Measurements from ENCODE around the gene RPL18. TPM values are rescaled to one million over a fixed set of nuclear protein-coding genes. Genes with fewer than 3 reads are reported as not detected.

The RPL18 gene
- total RNA-seq, 1 experiment from 2014 or later, result 1,503 TPM

DNA sequence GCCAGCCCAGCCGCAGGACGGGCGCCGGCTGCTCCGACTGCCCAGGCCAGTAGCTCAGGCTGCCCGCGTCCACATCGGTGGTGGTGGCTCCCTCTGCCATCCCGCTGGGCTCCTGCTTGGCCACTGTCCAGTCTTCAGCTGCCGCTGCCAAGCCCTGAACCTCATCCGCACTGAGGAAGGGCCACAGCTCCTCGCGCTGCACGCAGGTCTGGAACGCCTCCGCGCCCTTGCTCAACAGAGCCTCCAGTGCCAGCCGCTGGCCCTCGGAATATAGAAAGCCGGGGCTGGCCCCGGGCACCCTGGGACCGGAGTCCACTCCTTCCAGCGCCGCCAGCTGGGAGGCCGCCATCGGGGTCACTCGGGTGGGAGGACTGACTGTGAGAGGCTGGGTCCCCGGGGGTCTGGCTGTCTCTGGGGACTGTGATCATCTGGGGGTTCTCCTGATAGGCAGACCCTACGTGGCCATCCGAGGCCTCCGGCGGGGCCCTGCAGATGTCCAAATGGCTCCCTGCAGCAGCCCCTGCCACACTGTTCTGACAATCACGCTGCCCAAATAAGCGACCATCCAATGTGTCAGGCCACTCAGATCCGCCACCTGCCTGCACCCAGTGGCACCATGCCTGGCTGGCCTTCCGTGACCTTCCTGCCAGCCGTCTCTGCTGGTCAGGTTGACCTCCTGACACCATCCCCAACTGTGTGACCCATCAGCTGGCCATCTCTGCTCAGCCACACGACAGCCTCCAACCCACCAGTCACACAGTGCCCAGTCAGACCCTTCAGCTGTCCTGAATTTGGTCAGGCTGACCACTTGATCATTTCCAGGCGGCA lies 5.7 kb downstream of the RPL18 start:
- no peaks in the 10 kb centered on the region for H3F3A ChIP-seq (ENCODE audit: low read length, unreplicated experiment)
- intact Hi-C loops (cut with micrococcal nuclease), result no loop called here
- ChIA-PET POLR2A (ENCODE audit: unreplicated experiment) (interaction anchor here (1.2 kb wide), 1 partner anchor 15 kb away, joined by 3 read pairs; no protein-coding TSS in a partner anchor), CTCF (no interaction called here)
- no peak overlapping the region for H3K9ac ChIP-seq (ENCODE audit: low read length)
- H4K20me1 ChIP-seq (ENCODE audit: low read length), result peaks cover 28% of the 10 kb centered on the region
- ATAC-seq (no peak), DNase-seq (no peak)
- peaks cover 27% of the 10 kb centered on the region for H3K79me2 ChIP-seq (ENCODE audit: low read length)
- no peak overlapping the region for H3K4me2 ChIP-seq (ENCODE audit: low read length)
- TF ChIP-seq CTCF (conservative IDR thresholded peaks at IDR 0.05; ENCODE audit: low read depth, low read length) (no peak), EZH2 (IDR thresholded peaks at IDR 0.05; ENCODE audit: low read length, unreplicated experiment) (no peak), EZH2phosphoT487 (IDR thresholded peaks at IDR 0.05; ENCODE audit: borderline replicate concordance, low read length) (no peak)
- no TSS peak for BruUV-seq (replicated peaks)
- no peak overlapping the region for H3K27ac ChIP-seq (ENCODE audit: low read length)
- no peaks in the 10 kb centered on the region for H3K9me2 ChIP-seq (replicated peaks; ENCODE audit: low read length)
- no peaks in the 10 kb centered on the region for H3K9me3 ChIP-seq (ENCODE audit: low read length)
- no peak overlapping the region for H2AFZ ChIP-seq (ENCODE audit: low read length)
- H3K27me3 ChIP-seq (ENCODE audit: low read length), result no peaks in the 10 kb centered on the region
- peaks cover 31% of the 10 kb centered on the region for H3K36me3 ChIP-seq (ENCODE audit: low read depth, low read length)
- no peak overlapping the region for H3K4me3 ChIP-seq (ENCODE audit: low read length)
- peaks cover 21% of the 10 kb centered on the region for H3K4me1 ChIP-seq (ENCODE audit: insufficient read depth, low read length)

- H3K27ac ChIP-seq (ENCODE audit: low read length), result no peak overlapping the region
- ATAC-seq, result no peak
- no peak overlapping the region for H3K4me3 ChIP-seq (ENCODE audit: low read length)
- H3F3A ChIP-seq (ENCODE audit: low read length, unreplicated experiment), result no peaks in the 10 kb centered on the region
- intact Hi-C loops (cut with micrococcal nuclease), result no loop called here
- no TSS peak for BruUV-seq (replicated peaks)
- no peaks in the 10 kb centered on the region for H3K9me2 ChIP-seq (replicated peaks; ENCODE audit: low read length)
- POLR2A ChIA-PET (ENCODE audit: unreplicated experiment), result no interaction called here
- TF ChIP-seq CTCF (conservative IDR thresholded peaks at IDR 0.05; ENCODE audit: low read depth, low read length), result no peak
- TF ChIP-seq EZH2phosphoT487 (IDR thresholded peaks at IDR 0.05; ENCODE audit: borderline replicate concordance, low read length), result no peak
- TF ChIP-seq EZH2 (IDR thresholded peaks at IDR 0.05; ENCODE audit: low read length, unreplicated experiment), result no peak
- CTCF ChIA-PET, result no interaction called here
- peaks cover 12% of the 10 kb centered on the region; the same call in 1 of the 2 replicates for H3K4me1 ChIP-seq (ENCODE audit: insufficient read depth, low read length)
- H3K9ac ChIP-seq (ENCODE audit: low read length), result no peak overlapping the region
- no peaks in the 10 kb centered on the region for H3K27me3 ChIP-seq (ENCODE audit: low read length)
- peaks cover 18% of the 10 kb centered on the region for H3K36me3 ChIP-seq (ENCODE audit: low read depth, low read length)
- DNase-seq, result no peak
- peaks cover 13% of the 10 kb centered on the region for H3K79me2 ChIP-seq (ENCODE audit: low read length)
- H3K4me2 ChIP-seq (ENCODE audit: low read length), result no peak overlapping the region
- no peak overlapping the region for H2AFZ ChIP-seq (ENCODE audit: low read length)
- H3K9me3 ChIP-seq (ENCODE audit: low read length), result no peaks in the 10 kb centered on the region
- peaks cover 15% of the 10 kb centered on the region for H4K20me1 ChIP-seq (ENCODE audit: low read length)
Observed at GRCh38 chr19:48611872-48612271, 7.1 kb downstream of the RPL18 start.

DNA sequence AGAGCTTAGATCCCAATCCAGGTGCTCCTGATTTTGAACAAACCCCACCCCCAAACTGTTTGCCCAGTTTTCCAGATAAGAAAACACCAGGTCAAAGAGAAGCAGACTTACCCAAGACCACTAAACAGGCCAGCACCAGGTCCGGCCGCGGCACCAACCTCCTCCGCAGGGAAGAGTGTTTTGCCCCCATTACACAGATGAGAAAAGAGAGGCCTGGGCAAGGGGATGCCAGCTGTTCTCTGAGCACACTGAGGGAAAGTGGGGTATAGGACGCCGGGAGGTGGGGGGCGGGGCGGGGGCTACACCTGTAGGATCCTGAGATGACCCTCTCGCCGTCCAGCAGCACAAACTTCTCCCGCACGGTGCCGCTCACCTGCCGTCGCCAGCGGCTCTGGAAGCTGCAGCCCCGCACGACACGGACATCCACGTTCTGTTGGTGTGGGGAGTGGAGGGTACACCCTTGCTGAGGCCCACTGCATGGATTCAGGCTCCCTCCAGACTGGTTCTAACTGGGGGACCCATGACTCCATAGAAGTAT lies 9.3 kb downstream of the RPL18 start:
- H3K4me2 ChIP-seq (ENCODE audit: low read length), result no peak overlapping the region
- ATAC-seq, result no peak
- POLR2A ChIA-PET (ENCODE audit: unreplicated experiment), result no interaction called here

More for the DNA sequence above, 9.3 kb downstream of the RPL18 start:
- no TSS peak for BruUV-seq (replicated peaks)
- DNase-seq, result no peak
- intact Hi-C loops (cut with micrococcal nuclease), result no loop called here
- Histone ChIP-seq H3K27ac (ENCODE audit: low read length) (no peak overlapping the region), H4K20me1 (ENCODE audit: low read length) (no peaks in the 10 kb centered on the region), H3K27me3 (ENCODE audit: low read length) (no peaks in the 10 kb centered on the region), H3K9ac (ENCODE audit: low read length) (no peak overlapping the region), H3K4me3 (ENCODE audit: low read length) (no peak overlapping the region), H3K4me1 (ENCODE audit: insufficient read depth, low read length) (no peaks in the 10 kb centered on the region), H3K36me3 (ENCODE audit: low read depth, low read length) (no peaks in the 10 kb centered on the region), H3F3A (ENCODE audit: low read length, unreplicated experiment) (no peaks in the 10 kb centered on the region), H3K79me2 (ENCODE audit: low read length) (no peaks in the 10 kb centered on the region), H3K9me3 (ENCODE audit: low read length) (no peaks in the 10 kb centered on the region), H3K9me2 (replicated peaks; ENCODE audit: low read length) (no peaks in the 10 kb centered on the region), H2AFZ (ENCODE audit: low read length) (no peak overlapping the region)
- CTCF ChIA-PET, result interaction anchor here (0.7 to 1.0 kb wide), 2 partner anchors 25 to 56 kb away, joined by 4 to 5 read pairs; no protein-coding TSS in a partner anchor
- no peak for TF ChIP-seq EZH2 (IDR thresholded peaks at IDR 0.05; ENCODE audit: low read length, unreplicated experiment)
- TF ChIP-seq EZH2phosphoT487 (IDR thresholded peaks at IDR 0.05; ENCODE audit: borderline replicate concordance, low read length), result no peak
- TF ChIP-seq CTCF (conservative IDR thresholded peaks at IDR 0.05; ENCODE audit: low read depth, low read length), result no peak
